Fibroblast of gingiva (primary cell): Measurements from ENCODE around the gene MAPK6.
"Not testable (repeated sequence)": the region's sequence is repeated elsewhere in the genome, so short reads cannot be mapped to it uniquely, and the experiment has no call there.

Experiments used
- DNase-seq: peaks from one replicate; pipeline ENCODE4 v3.0.0-alpha.2; 2011; ENCODE audit warnings: low read depth

Gene MAPK6

GRCh38 chr15:52018693-52019393 lies at the start of gene MAPK6:
Gene MAPK6, plus strand, starts transcription at chr15:52019219. Its CDS starts 27,242 bp downstream, at chr15:52046461.
- peak; percentile 93 for DNase-seq

GRCh38 chr15:51969728-51970127 lies 49.3 kb upstream of the MAPK6 start:
- peak; percentile 2 for DNase-seq

DNA sequence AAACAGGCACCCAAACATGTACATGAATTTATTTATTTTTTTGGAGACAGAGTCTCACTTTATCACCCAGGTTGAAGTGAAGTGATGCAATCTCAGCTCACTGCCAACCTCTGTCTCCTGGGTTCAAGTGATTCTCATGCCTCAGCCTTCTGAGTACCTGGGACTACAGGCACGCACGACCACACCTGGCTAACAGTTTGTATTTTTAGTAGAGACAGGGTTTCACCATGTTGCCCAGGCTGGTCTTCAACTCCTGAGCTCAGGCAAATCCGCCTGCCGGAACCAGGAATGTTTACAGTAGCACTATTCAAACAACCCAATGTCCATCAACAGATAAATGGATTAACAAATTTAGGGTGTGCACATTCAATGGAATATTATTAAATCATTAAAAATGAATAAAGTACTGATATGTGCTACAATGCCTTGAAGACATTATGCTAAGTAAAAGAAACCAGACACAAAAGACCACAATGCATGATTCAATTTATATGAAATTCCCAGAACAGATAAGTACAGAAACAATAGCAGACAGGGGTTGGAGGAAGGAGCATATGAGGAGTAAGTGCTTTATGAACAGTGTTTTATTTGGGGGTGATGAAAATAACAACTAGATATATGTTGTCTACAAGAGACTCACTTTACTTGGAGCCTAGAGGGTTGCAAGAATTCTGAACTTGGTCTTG lies 48.7 kb upstream of the MAPK6 start:
- no peak for DNase-seq

DNA sequence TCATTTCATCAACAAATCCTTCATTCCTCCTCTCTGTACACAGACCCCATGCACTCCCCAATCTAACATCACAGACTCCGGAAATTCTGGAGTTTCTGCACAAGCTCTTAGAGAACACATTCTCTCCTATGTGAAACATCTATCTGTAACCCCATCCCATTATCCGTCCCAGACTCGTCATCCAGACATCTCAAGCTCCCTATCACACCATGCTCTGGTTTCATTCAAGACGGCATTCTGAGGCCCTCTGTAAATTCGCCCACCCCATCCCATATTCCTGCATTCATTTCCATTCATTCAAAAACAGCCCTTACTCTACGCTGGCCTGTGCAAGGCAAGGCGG lies 48.0 kb upstream of the MAPK6 start:
- DNase-seq: no peak

DNA sequence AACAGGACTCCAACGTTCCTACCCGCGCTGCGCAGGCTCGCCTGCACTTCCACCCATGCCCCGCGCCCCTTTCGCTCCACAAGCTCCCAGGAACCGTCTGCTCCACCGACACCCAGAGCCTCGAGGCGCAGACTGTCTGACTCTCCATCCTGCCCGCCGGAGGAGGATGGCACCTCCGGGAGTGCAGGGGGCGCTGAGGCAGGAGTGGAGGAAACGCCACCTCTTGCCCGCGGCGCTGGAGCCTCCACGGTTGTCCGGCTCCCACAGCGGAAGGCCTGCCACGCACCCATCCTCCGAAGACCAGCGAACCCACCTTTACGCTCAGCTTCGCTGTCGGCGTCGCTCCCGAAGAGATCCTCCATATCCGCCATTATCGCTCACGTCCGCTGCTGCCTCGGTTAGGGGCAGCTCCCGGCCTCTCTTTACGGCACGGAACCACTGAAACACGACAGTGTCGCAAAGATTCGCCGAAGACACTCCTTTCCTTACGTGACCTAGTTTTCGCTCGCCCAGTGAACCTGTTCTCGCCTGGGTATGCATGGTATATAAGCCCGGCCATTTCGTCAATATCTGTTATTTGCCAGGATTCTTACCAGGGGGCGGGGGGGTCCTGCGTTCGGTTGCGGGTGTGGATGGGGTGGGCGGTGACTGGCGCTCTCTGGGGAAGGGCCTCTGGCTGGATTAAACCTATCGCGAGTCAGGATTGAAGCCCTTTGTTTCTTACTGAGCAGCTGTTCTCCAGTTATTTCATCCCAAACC lies 47.5 kb upstream of the MAPK6 start, which contains the start of gene LEO1:
TSS of gene LEO1 (minus strand) at position 404 of the 759 bp plus-strand sequence. CDS start at position 371, 33 bp downstream.
- peak; percentile 99 for DNase-seq

GRCh38 chr15:51973220-51973619 lies 45.8 kb upstream of the MAPK6 start:
- DNase-seq: no peak

- no peak for DNase-seq
Observed at GRCh38 chr15:51973775-51974174, 45.2 kb upstream of the MAPK6 start.

DNA sequence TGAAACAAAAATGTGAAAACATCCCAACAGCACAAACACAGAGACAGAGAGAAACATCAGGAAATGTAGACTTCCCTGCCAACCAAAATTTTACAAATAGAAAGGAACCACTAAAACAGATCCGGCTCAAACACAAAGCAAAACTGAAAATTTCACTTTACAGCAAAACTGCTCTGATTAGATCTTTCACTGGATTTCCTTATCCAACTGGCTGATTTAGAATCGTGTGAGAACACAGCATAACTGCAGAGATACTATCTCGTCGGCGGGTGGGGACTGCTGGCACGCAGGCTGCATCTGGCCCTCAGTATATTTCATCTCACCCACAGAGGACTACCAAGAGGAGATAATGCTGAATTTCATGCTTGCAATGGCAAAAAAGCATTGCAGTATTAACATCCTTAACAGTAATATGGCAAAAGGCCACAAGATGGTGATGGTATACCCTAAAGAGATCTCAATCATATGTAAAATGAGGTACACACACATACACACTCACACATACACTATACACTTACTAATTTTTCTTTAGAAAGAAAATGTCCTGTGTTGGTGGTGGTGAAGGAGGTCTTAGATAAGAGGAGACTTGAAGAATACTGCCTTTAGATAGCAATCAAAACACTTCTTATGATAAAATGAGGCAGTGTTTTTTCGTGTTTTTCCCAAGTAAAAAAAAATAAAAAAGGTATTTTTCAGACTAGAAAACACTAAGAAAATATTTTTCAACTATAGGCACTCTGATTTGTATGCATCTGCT lies 36.8 kb upstream of the MAPK6 start:
- peak; percentile 74 for DNase-seq

GRCh38 chr15:51982770-51983103 lies 36.3 kb upstream of the MAPK6 start:
- DNase-seq: no peak

GRCh38 chr15:51991141-51991540 lies 27.9 kb upstream of the MAPK6 start:
- no peak for DNase-seq

DNA sequence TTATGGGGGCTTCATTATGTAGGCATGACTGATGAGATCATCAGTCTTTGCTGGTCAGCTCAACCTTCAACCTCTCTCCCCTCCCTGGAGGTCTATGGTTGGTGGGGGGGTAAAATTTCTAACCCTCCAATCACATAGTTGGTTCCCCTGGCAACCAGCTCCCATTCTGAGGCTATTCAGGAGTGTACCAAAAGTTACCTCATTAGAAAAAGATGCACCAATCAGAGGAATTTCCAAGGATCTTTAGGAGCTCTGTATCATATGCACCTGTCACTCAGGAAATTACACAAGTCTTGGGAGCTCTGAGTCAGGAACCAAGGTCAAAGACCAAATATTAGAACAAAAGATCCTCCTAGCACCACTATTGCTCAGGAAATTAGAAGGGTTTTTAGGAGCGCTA lies 26.1 kb upstream of the MAPK6 start:
- no peak for DNase-seq

DNA sequence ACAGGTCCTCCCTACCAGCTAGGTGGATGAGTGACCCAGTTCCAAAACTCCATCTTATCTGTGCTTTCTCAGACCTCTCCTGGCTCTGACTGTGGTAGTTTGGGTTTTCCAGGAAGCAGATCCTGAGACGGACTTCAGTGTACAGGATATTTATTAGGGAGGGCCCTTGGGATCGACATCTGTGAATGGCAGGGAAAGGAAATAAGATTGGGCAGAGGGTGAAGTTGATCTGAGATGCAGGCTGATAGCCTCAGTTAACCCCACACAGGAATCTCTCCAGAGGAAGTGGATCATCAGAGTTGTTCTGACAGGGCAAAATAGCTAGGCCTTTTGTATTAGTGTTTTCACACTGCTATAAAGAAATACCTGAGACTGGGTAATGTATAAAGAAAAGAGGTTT lies 16.7 kb upstream of the MAPK6 start:
- DNase-seq: no peak

GRCh38 chr15:52003089-52003488 lies 15.9 kb upstream of the MAPK6 start:
- DNase-seq: not testable (repeated sequence)

DNA sequence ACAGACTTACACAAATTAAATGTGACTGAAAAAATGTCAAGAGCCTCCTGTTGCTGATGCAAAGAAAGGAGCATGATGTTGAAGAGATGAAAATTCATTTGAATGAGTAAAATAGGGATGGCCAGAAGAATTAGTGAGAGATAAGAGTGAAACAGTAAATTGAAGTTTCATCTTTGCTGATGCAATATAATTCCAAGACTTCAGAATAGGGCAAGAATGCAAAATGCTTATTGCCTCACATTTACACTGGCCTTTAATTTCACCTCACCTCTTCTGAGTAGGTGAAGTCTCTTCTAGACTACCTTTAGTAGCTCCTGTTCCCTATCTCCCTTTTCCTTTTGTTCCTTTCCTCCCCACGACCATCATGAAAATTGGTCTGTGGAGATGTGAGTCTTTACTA lies 15.3 kb upstream of the MAPK6 start:
- no peak for DNase-seq

DNA sequence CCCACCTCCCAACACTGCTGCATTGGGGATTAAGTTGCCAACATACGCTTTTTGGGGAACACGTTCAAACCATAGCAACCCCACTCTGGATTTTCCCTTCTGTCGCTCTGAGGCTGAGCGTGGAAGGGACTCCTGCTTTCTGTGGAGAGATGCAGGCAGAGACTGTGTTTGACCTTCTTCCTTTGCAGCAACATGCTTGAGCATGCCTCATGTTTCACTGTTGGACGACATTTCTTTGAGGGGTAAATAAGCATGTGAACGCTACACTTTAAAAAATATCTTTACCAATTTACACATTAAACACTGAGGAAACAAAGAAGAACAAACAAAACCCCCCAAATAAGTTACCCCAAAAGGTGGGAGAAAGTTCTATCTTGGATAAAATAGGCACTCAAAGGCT lies 14.2 kb upstream of the MAPK6 start:
- no peak for DNase-seq

DNA sequence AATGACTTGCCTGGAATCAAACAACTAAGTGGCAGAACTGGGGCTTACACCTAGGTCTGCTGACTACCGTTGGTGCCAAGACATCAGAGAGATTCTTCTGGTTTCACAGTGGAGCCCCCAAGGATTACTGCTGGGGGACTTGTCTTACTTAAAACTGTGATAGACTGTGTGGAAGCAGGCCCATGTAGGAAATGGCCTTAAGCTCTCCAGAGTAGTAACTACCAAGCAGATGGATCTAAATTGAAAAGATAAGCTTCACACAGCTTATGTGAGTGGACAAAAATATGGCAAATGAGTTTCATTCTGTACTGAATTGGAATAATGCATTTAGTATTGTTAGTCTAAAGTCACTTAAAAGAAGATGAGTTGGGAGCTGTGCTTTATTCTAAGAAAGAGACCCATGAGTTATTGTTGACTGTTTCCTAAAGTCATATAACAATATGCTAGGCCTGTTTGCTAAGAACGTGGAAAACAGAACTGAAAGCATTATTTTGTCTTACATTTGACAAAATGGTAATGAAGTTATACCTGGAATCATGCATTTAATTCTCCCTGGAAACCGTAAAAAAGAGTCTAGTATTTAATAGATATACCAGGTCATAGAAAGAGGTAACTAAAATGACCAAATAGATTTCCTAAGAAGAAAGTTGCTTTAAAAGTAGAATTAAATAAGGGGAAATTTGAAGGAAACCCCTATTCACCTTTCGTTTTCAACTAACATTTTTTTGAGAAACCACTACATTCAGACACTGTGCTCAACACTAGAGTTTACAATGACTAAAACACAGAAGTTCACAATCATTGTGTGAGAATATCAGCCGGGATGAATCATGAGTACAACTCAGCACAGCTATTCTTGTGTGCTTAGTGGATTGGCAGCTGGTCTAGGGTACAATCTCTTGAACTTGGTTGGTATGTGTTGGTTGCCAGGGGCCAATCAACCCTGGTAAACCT lies 13.0 kb upstream of the MAPK6 start:
- DNase-seq: no peak

DNA sequence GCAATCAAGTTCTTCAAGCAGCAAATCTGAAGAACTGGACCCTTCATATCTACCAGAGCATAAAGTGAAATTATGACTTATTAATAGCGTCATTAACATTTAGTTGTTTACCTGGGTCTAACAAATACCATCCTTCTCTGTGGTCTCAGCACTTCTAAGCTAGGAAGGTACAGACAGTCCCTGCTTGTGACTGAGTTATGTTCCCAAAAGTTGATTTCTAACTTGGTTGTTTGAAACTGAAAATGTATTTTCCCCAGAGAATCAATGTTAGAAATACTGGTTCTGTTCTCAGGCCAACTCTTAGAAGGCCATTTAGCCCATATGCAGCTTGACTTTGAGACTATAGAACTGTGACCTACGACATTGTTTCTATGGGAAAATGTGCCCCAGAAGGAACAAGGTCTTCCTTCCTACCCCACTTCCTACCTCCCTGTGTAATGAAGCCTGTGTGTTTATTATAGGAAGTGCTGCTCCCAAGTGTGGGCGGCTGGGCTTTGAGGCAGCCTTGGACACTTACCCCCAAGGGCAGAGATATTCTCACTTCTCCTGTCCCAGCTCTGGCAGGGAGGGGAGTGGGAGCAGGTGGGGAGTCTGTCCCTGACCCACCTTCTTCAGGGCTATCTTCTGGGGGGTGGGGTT lies 12.2 kb upstream of the MAPK6 start:
- DNase-seq: no peak

DNA sequence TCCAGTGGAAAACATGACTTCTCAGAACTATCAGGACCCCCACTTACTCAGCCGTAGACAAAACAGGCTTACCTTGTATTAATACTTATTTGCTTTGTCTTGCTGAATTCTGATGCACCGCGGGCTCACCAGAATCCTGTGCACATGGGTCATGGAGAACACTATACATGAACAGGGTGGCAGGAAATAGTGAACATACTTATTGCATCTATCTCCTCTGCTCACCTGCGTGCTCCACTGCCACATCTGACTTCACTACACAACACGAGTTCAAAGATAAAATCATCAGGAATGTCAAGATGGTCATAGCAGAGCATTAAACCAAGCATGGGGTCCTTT lies 10.7 kb upstream of the MAPK6 start:
- DNase-seq: no peak

GRCh38 chr15:52008698-52009434 lies 10.2 kb upstream of the MAPK6 start:
- DNase-seq: no peak
